ENCODE results near the gene MBD5. TPM values are rescaled to one million over a fixed set of nuclear protein-coding genes. Genes with fewer than 3 reads are reported as not detected.

The MBD5 gene
- total RNA-seq, 1 donor from 2014 or later, result 72.5 TPM

- no peak for DNase-seq (ENCODE audit: low spot score)
- no peak for ATAC-seq
- intact Hi-C loops (cut with DNase I), result no loop called here
Measured at GRCh38 chr2:148548716-148549400, 528.0 kb downstream of the MBD5 start.

- intact Hi-C loops (cut with DNase I), result no loop called here
- DNase-seq (ENCODE audit: low spot score), result no peak
- ATAC-seq, result peak; percentile 55
Measured at GRCh38 chr2:148552675-148553331, 531.9 kb downstream of the MBD5 start.

DNA sequence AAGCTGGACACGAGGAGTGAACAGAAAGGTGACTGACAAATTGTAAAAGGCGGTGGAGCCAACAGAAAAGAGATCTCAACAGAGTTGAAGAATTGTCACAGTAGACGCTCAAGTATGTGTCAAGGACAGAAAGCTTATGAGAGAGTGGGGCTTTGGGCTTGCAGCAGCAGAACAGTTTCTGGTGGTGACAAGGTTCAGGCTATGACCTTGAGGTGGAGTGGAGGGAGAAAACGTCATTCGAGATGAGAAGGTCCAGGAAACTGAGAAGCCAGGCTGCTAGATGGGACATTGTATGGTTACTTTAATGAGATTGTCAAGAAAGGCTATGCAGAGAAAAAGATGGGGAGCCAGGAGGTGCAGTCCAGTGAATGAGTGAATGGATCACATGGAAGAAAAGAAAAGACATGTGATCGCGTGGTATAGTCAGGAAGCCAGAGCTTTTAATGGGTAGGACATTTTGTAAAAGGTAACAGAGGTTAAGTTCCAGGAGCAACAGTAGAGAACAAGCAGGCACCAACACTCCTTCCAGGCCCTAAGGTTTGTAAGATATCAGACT, 532.5 kb downstream of the MBD5 start:
- intact Hi-C loops (cut with DNase I), result no loop called here
- no peak for ATAC-seq
- DNase-seq (ENCODE audit: low spot score), result no peak

DNA sequence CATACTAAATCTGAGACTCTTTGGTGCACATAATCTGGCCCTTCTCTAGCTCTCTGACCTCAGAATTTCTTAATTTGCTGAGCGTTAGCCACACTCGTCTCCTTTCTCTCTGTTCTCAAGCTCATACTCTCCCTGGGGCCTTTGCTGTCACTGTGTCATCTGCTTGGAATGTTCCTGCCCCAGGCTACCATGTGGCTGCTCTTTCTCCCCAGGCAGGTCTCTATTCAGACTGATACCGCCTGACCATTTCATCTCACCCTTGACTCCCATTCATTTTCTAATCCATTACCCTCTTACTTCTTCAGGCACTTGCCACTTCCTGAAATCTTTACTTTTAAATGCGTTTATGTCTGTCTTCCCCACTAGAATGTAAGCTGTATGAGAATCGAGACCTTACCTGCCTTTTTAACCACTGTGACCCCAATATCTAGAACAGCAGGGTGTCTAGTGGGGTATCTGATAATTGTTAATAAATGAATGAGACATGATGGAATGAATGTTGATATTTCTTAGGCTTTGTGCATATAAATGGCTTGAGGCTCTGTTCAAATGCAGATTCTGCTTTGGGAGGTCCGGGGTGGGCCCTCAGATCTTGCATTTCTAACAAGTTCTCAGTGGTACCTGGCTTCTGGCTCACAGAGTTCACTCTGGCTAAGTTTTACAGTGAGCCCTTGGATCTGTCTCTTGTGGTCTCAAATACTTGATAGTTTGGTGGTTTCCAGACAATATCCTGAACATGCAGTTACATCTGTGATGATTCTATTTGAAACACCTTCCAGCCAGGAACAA, 533.8 kb downstream of the MBD5 start:
- no peak for ATAC-seq
- no peak for DNase-seq (ENCODE audit: low spot score)
- intact Hi-C loops (cut with DNase I), result no loop called here

- DNase-seq (ENCODE audit: low spot score) (no peak), ATAC-seq (no peak)
- intact Hi-C loops (cut with DNase I), result no loop called here
Measured at GRCh38 chr2:148555622-148556294, 534.9 kb downstream of the MBD5 start.

DNA sequence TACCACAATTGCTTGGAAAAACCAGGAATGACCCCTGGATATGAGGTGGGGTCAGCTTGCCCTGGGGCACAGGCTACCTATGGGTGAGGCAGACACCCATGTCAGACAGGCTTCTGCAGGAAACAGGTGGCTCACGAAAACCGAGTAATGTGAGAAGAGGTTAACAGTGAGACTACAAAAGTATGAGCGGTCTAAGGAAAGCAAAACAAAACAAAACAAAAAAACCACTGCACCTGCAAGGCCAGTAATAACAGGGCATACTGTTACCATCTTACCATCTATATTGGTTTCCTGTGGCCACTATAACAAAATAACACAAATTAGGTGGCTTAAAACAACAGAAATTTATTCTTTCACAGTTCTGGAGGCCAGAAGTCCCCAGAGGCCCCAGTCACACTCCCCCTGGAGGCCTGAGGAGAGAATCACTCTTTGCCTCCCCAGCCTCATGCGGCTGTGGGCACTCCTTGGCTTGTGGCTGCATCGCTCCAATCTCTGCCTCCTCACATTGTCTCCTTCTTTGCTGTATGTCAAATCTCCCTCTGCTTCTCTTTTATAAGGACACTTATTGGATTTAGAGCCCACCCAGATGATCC, 537.0 kb downstream of the MBD5 start:
- ATAC-seq, result no peak
- DNase-seq (ENCODE audit: low spot score), result no peak
- intact Hi-C loops (cut with DNase I), result no loop called here

DNA sequence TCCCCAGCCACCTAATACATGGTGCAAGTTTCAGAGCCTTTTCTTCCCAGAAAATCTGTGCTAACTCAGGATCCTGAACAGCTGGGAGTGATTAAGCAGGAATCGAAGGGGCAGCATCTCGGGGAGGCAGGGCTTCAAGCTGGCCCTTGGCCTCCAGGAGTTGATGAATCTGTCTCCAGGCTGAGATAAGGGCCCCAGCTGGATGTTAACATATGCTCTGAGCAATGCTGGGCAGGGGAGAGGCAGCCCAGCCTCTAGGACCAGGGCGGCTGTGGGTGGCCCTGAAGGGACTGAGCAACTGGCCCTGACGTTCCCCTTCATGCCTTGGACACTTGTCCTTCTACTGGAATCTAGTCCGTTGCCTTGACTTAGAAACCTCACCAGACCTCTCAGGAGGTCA, 539.6 kb downstream of the MBD5 start:
- intact Hi-C loops (cut with DNase I), result no loop called here
- DNase-seq (ENCODE audit: low spot score), result no peak
- ATAC-seq, result no peak

- intact Hi-C loops (cut with DNase I), result no loop called here
- ATAC-seq, result no peak
Measured at GRCh38 chr2:148561389-148561788, 540.5 kb downstream of the MBD5 start.

DNA sequence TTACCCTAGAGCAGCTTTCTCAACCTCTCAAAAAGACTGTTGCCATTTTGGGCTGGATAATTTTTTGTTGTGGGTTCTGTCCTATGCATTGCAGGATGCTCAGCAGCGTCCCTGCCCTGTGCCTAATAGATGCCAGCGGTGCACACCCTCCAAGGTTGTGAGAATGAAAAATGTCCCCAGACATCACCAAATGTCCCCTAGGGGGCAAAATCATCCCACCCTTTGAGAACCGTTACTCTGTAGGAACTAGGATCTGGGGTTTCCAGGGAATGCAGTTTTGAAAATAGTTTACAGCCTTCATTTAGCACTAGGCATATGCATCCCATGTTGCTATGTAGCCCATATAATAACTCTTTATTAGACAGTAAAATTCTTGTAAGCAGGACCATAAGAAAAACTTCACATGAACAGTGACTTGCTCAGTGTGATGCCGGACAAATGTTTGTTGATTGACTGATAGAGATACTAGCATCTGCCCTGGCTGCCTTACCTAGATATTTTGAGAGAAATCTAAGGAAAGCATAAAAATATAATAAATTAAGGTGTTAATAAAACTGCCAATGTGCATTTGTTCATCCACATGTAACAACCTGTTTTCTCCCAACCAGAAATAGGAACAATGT, 544.5 kb downstream of the MBD5 start:
- DNase-seq (ENCODE audit: low spot score), result no peak
- no peak for ATAC-seq
- intact Hi-C loops (cut with DNase I), result no loop called here

More at GRCh38 chr2:148561389-148561788, 540.5 kb downstream of the MBD5 start:
- DNase-seq (ENCODE audit: low spot score), result no peak

Other genes with a start within 250 kb of the MBD5 start
- 33.9 TPM for gene ACVR2A, start 176.1 kb upstream of the MBD5 start, total RNA-seq
- gene ORC4, start 354 bp upstream of the MBD5 start, total RNA-seq, result 57.3 TPM

All from sciatic nerve (tissue), 2 donors.